ENCODE results near the gene REEP3. TPM values are rescaled to one million over a fixed set of nuclear protein-coding genes. Genes with fewer than 3 reads are reported as not detected.
"Not testable (repeated sequence)": the region's sequence is repeated elsewhere in the genome, so short reads cannot be mapped to it uniquely, and the experiment has no call there.

REEP3 gene
- total RNA-seq, 4 donors from 2014 or later: 45.9 to 67.4 (median 63.3) TPM

GRCh38 chr10:63493004-63493403, 28.2 kb upstream of the REEP3 start:
- DNase-seq (ENCODE audit: low spot score in 2 of 2): no peak
- peaks cover 4 to 45% (median 8%) of the 10 kb centered on the region in 4 donors for H3K4me1 ChIP-seq
- H3K4me3 ChIP-seq: no peak overlapping the region
- peak overlapping the region in 3 of 4 donors; percentile 48 to 79 (median 78) for H3K27ac ChIP-seq
- H3K36me3 ChIP-seq: no peaks in the 10 kb centered on the region
- TF ChIP-seq POLR2A (IDR thresholded peaks at IDR 0.05): no peak
- no peak for TF ChIP-seq EP300 (IDR thresholded peaks at IDR 0.05)
- TF ChIP-seq, protein P1, sequence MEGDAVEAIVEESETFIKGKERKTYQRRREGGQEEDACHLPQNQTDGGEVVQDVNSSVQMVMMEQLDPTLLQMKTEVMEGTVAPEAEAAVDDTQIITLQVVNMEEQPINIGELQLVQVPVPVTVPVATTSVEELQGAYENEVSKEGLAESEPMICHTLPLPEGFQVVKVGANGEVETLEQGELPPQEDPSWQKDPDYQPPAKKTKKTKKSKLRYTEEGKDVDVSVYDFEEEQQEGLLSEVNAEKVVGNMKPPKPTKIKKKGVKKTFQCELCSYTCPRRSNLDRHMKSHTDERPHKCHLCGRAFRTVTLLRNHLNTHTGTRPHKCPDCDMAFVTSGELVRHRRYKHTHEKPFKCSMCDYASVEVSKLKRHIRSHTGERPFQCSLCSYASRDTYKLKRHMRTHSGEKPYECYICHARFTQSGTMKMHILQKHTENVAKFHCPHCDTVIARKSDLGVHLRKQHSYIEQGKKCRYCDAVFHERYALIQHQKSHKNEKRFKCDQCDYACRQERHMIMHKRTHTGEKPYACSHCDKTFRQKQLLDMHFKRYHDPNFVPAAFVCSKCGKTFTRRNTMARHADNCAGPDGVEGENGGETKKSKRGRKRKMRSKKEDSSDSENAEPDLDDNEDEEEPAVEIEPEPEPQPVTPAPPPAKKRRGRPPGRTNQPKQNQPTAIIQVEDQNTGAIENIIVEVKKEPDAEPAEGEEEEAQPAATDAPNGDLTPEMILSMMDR (IDR thresholded peaks at IDR 0.05): no peak
- no peaks in the 10 kb centered on the region for H3K27me3 ChIP-seq
- WGBS, 2 donors: 84 to 94% methylated on average over 4 of the region's 4 CpGs
- no peaks in the 10 kb centered on the region for H3K9me3 ChIP-seq

GRCh38 chr10:63494951-63495350, 26.2 kb upstream of the REEP3 start:
- no peaks in the 10 kb centered on the region for H3K36me3 ChIP-seq
- 67 to 74% methylated on average over 2 of the region's 2 CpGs for WGBS, 2 donors
- TF ChIP-seq EP300 (IDR thresholded peaks at IDR 0.05) (no peak), POLR2A (IDR thresholded peaks at IDR 0.05) (no peak)
- TF ChIP-seq, protein P1 (IDR thresholded peaks at IDR 0.05): no peak
- H3K4me3 ChIP-seq: no peak overlapping the region
- H3K27ac ChIP-seq: no peak overlapping the region
- DNase-seq (ENCODE audit: low spot score in 2 of 2): no peak
- H3K4me1 ChIP-seq: peaks cover 4 to 52% (median 10%) of the 10 kb centered on the region in 4 donors
- no peaks in the 10 kb centered on the region for H3K27me3 ChIP-seq
- H3K9me3 ChIP-seq: no peaks in the 10 kb centered on the region

GRCh38 chr10:63496561-63496960, 24.6 kb upstream of the REEP3 start:
- 83 to 96% methylated on average over 1 of the region's 1 CpG for WGBS, 2 donors
- Histone ChIP-seq H3K4me3 (no peak overlapping the region), H3K27ac (no peak overlapping the region), H3K9me3 (no peaks in the 10 kb centered on the region), H3K4me1 (peaks cover 4 to 43% (median 10%) of the 10 kb centered on the region in 4 donors), H3K36me3 (no peaks in the 10 kb centered on the region), H3K27me3 (no peaks in the 10 kb centered on the region)
- no peak for TF ChIP-seq POLR2A (IDR thresholded peaks at IDR 0.05)
- no peak for DNase-seq (ENCODE audit: low spot score in 2 of 2)

DNA sequence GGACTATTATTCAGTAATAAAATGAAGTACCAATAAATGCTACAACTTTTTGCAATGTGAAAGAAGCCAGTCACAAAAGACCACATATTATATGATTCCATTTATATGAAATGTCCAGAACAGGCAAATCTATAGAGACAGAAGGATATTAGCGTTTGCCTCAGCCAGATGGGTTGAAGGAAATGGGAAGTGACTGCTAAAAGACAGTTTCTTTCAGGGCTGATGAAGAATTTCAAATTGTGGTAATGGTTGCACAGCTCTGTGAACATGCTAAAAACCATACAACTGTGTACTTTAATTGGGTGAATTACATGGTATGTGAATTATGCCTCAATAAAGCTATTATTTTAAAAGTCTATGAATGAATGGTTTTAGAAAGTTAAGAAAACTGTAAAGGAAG, 23.9 kb upstream of the REEP3 start:
- H3K27me3 ChIP-seq: no peaks in the 10 kb centered on the region

DNA sequence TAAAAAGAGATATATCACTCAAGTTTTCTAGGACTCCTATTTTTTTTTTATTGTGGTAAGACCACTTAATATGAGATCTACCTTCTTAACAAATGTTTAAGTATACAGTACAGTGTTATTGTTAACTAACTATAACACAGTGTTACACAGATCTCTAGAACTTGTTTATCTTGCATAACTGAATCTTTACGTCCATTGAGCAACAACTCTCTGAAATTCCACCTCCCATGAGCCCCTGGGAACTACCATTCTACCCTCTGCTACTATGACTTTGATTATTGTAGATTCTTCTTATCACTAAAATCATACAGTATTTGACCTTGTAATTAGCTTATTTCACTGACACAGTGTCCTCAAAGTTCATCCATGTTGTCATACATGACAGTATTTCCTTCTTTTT, 22.5 kb upstream of the REEP3 start:
- WGBS, 2 donors: 56 to 57% methylated on average over 1 of the region's 1 CpG
- no peak overlapping the region for H3K4me3 ChIP-seq
- peaks cover 0 to 40% (median 3%) of the 10 kb centered on the region in 4 donors for H3K4me1 ChIP-seq
- no peaks in the 10 kb centered on the region for H3K27me3 ChIP-seq
- DNase-seq (ENCODE audit: low spot score in 2 of 2): no peak
- TF ChIP-seq, protein P1 (IDR thresholded peaks at IDR 0.05): no peak
- TF ChIP-seq POLR2A (IDR thresholded peaks at IDR 0.05) (no peak), EP300 (IDR thresholded peaks at IDR 0.05) (no peak)
- no peaks in the 10 kb centered on the region for H3K9me3 ChIP-seq
- no peak overlapping the region for H3K27ac ChIP-seq
- no peaks in the 10 kb centered on the region for H3K36me3 ChIP-seq

More for the DNA sequence above, 23.9 kb upstream of the REEP3 start:
- Histone ChIP-seq H3K9me3 (no peaks in the 10 kb centered on the region), H3K27ac (no peak overlapping the region), H3K36me3 (no peaks in the 10 kb centered on the region), H3K4me1 (peaks cover 3 to 39% (median 6%) of the 10 kb centered on the region in 4 donors), H3K4me3 (no peak overlapping the region)
- TF ChIP-seq EP300 (IDR thresholded peaks at IDR 0.05) (no peak), POLR2A (IDR thresholded peaks at IDR 0.05) (no peak)
- TF ChIP-seq, protein P1 (IDR thresholded peaks at IDR 0.05): no peak
- 41 to 43% methylated on average over 1 of the region's 1 CpG for WGBS, 2 donors
- no peak for DNase-seq (ENCODE audit: low spot score in 2 of 2)

DNA sequence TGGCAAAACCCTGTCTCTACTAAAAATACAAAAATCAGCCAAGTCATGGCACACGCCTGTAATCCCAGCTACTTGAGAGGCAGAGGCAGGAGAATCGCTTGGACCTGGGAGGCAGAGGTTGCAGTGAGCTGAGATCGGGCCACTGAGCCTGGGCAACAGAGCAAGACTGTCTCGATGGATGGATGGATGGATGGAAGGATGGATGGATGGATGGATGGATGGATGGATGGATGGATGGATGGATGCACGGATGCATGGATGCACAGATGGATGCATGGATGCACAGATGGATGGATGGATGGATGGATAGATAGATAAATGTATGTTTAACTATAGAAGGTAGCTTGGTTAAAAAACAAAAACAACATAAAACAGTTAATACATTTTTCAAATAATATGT, 20.6 kb upstream of the REEP3 start:
- 92% methylated on average over 5 of the region's 5 CpGs for WGBS, 2 donors
- peaks cover 0 to 55% (median 7%) of the 10 kb centered on the region in 4 donors for H3K4me1 ChIP-seq
- H3K36me3 ChIP-seq; H3K27ac ChIP-seq; DNase-seq (ENCODE audit: low spot score in 2 of 2); H3K27me3 ChIP-seq; H3K4me3 ChIP-seq; H3K9me3 ChIP-seq: not testable (repeated sequence)
